Measurements from ENCODE around the gene TRAF3.
"Not testable (repeated sequence)": the region's sequence is repeated elsewhere in the genome, so short reads cannot be mapped to it uniquely, and the experiment has no call there.

The TRAF3 gene

GRCh38 chr14:102854091-102854703, 76.9 kb downstream of the TRAF3 start:
- Mint-ChIP-seq H3K4me3 (no peak overlapping the region), H3K27ac (peak overlapping the region; percentile 24), H3K27me3 (no peaks in the 10 kb centered on the region), H3K9me3 (peaks cover 10% of the 10 kb centered on the region), H3K36me3 (peaks cover 45% of the 10 kb centered on the region), H3K4me1 (peaks cover 12% of the 10 kb centered on the region)
- CTCF ChIA-PET, result no interaction called here
- no peak for DNase-seq

- CTCF ChIA-PET, result interaction anchor here (0.6 kb wide), 1 partner anchor 83 kb away, joined by 3 read pairs; no protein-coding TSS in a partner anchor
- peaks cover 43% of the 10 kb centered on the region for H3K36me3 Mint-ChIP-seq
- no peaks in the 10 kb centered on the region for H3K27me3 Mint-ChIP-seq
Measured at GRCh38 chr14:102856179-102856578, 78.9 kb downstream of the TRAF3 start.

GRCh38 chr14:102857444-102857843, 80.2 kb downstream of the TRAF3 start:
- peaks cover 50% of the 10 kb centered on the region for H3K36me3 Mint-ChIP-seq
- no peaks in the 10 kb centered on the region for H3K27me3 Mint-ChIP-seq
- H3K4me1 Mint-ChIP-seq, result peaks cover 12% of the 10 kb centered on the region
- CTCF ChIA-PET, result no interaction called here
- DNase-seq, result no peak
- no peak overlapping the region for H3K27ac Mint-ChIP-seq
- peaks cover 16% of the 10 kb centered on the region for H3K9me3 Mint-ChIP-seq
- no peak overlapping the region for H3K4me3 Mint-ChIP-seq

More at GRCh38 chr14:102856179-102856578, 78.9 kb downstream of the TRAF3 start:
- Mint-ChIP-seq H3K4me1 (peaks cover 12% of the 10 kb centered on the region), H3K9me3 (peaks cover 11% of the 10 kb centered on the region), H3K27ac (no peak overlapping the region), H3K4me3 (no peak overlapping the region)
- no peak for DNase-seq

GRCh38 chr14:102859911-102860310, 82.7 kb downstream of the TRAF3 start:
- H3K4me1 Mint-ChIP-seq, result peaks cover 2% of the 10 kb centered on the region
- H3K4me3 Mint-ChIP-seq, result no peak overlapping the region
- no peak overlapping the region for H3K27ac Mint-ChIP-seq
- H3K36me3 Mint-ChIP-seq, result peaks cover 53% of the 10 kb centered on the region
- CTCF ChIA-PET, result no interaction called here
- no peak for DNase-seq
- H3K27me3 Mint-ChIP-seq, result no peaks in the 10 kb centered on the region
- H3K9me3 Mint-ChIP-seq, result peaks cover 11% of the 10 kb centered on the region

- H3K27me3 Mint-ChIP-seq, result no peaks in the 10 kb centered on the region
- H3K4me3 Mint-ChIP-seq, result no peak overlapping the region
- CTCF ChIA-PET, result no interaction called here
- DNase-seq, result no peak
- no peak overlapping the region for H3K27ac Mint-ChIP-seq
- H3K4me1 Mint-ChIP-seq, result no peaks in the 10 kb centered on the region
- H3K36me3 Mint-ChIP-seq, result peaks cover 43% of the 10 kb centered on the region
- H3K9me3 Mint-ChIP-seq, result peaks cover 7% of the 10 kb centered on the region
Measured at GRCh38 chr14:102862154-102862773, 85.0 kb downstream of the TRAF3 start.

GRCh38 chr14:102863381-102863780, 86.1 kb downstream of the TRAF3 start:
- CTCF ChIA-PET, result interaction anchor here (0.7 kb wide), 1 partner anchor 16 kb away, joined by 3 read pairs; no protein-coding TSS in a partner anchor
- Mint-ChIP-seq H3K9me3 (peaks cover 6% of the 10 kb centered on the region), H3K4me3 (no peak overlapping the region), H3K4me1 (no peaks in the 10 kb centered on the region), H3K27ac (no peak overlapping the region), H3K36me3 (peaks cover 39% of the 10 kb centered on the region), H3K27me3 (no peaks in the 10 kb centered on the region)
- DNase-seq, result no peak

- H3K36me3 Mint-ChIP-seq, result peaks cover 38% of the 10 kb centered on the region
- H3K9me3 Mint-ChIP-seq, H3K27ac Mint-ChIP-seq, DNase-seq, CTCF ChIA-PET, H3K27me3 Mint-ChIP-seq, H3K4me1 Mint-ChIP-seq, H3K4me3 Mint-ChIP-seq: not testable (repeated sequence)
Measured at GRCh38 chr14:102865916-102866315, 88.7 kb downstream of the TRAF3 start.

- DNase-seq, result no peak
- H3K4me1 Mint-ChIP-seq, result no peaks in the 10 kb centered on the region
- no peak overlapping the region for H3K4me3 Mint-ChIP-seq
- H3K27ac Mint-ChIP-seq, result no peak overlapping the region
- CTCF ChIA-PET, result no interaction called here
- no peaks in the 10 kb centered on the region for H3K9me3 Mint-ChIP-seq
- H3K36me3 Mint-ChIP-seq, result peaks cover 34% of the 10 kb centered on the region
- no peaks in the 10 kb centered on the region for H3K27me3 Mint-ChIP-seq
Measured at GRCh38 chr14:102866982-102867761, 89.9 kb downstream of the TRAF3 start.

GRCh38 chr14:102867826-102868580, 90.8 kb downstream of the TRAF3 start:
- H3K9me3 Mint-ChIP-seq, result no peaks in the 10 kb centered on the region
- no peak overlapping the region for H3K4me3 Mint-ChIP-seq
- no peak for DNase-seq
- peaks cover 33% of the 10 kb centered on the region for H3K36me3 Mint-ChIP-seq
- no peak overlapping the region for H3K27ac Mint-ChIP-seq
- CTCF ChIA-PET, result no interaction called here
- no peaks in the 10 kb centered on the region for H3K4me1 Mint-ChIP-seq
- H3K27me3 Mint-ChIP-seq, result no peaks in the 10 kb centered on the region

- H3K4me1 Mint-ChIP-seq, result no peaks in the 10 kb centered on the region
- H3K27me3 Mint-ChIP-seq, result no peaks in the 10 kb centered on the region
- no peak overlapping the region for H3K4me3 Mint-ChIP-seq
- H3K27ac Mint-ChIP-seq, result no peak overlapping the region
- H3K9me3 Mint-ChIP-seq, result no peaks in the 10 kb centered on the region
- CTCF ChIA-PET, result no interaction called here
- no peak for DNase-seq
- peaks cover 28% of the 10 kb centered on the region for H3K36me3 Mint-ChIP-seq
Measured at GRCh38 chr14:102868956-102869547, 91.8 kb downstream of the TRAF3 start.

GRCh38 chr14:102870246-102870645, 93.0 kb downstream of the TRAF3 start:
- H3K4me3 Mint-ChIP-seq, result no peak overlapping the region
- no peaks in the 10 kb centered on the region for H3K4me1 Mint-ChIP-seq
- H3K27ac Mint-ChIP-seq, result no peak overlapping the region
- no peak for DNase-seq
- no peaks in the 10 kb centered on the region for H3K27me3 Mint-ChIP-seq
- H3K9me3 Mint-ChIP-seq, result no peaks in the 10 kb centered on the region
- CTCF ChIA-PET, result no interaction called here
- peaks cover 27% of the 10 kb centered on the region for H3K36me3 Mint-ChIP-seq

GRCh38 chr14:102870994-102871831, 94.0 kb downstream of the TRAF3 start:
- Mint-ChIP-seq H3K4me3 (no peak overlapping the region), H3K36me3 (peaks cover 26% of the 10 kb centered on the region), H3K27ac (no peak overlapping the region), H3K9me3 (no peaks in the 10 kb centered on the region), H3K4me1 (no peaks in the 10 kb centered on the region), H3K27me3 (no peaks in the 10 kb centered on the region)
- DNase-seq, result no peak
- CTCF ChIA-PET, result interaction anchor here (1.0 kb wide), 1 partner anchor 97 kb away, joined by 5 read pairs; no protein-coding TSS in a partner anchor

- no peaks in the 10 kb centered on the region for H3K9me3 Mint-ChIP-seq
- no peaks in the 10 kb centered on the region for H3K27me3 Mint-ChIP-seq
- no peak for DNase-seq
- CTCF ChIA-PET, result interaction anchor here (1.0 kb wide), 1 partner anchor 97 kb away, joined by 5 read pairs; no protein-coding TSS in a partner anchor
- H3K27ac Mint-ChIP-seq, result peak overlapping the region; percentile 26
- H3K4me1 Mint-ChIP-seq, result no peaks in the 10 kb centered on the region
- H3K4me3 Mint-ChIP-seq, result no peak overlapping the region
- H3K36me3 Mint-ChIP-seq, result peaks cover 26% of the 10 kb centered on the region
Measured at GRCh38 chr14:102872020-102872419, 94.8 kb downstream of the TRAF3 start.

All from activated naive CD4-positive, alpha-beta T cell treated with anti-CD3 and anti-CD28 coated beads, Interleukin-2, amount 10 ng/mL, durations not matched to agents 7 days and 5 days (primary cell).